IMR-90 (cell line): ENCODE results near the gene CEACAM20. TPM values are rescaled to one million over a fixed set of nuclear protein-coding genes. Genes with fewer than 3 reads are reported as not detected.

Source experiments
- ATAC-seq: fragments of 200-7000 bp; cut with Tn5 transposase; 2 replicates; pipeline ENCODE4 v1.9.1; 2020; ENCODE audit warnings: low read depth, mild to moderate bottlenecking, moderate library complexity
- BruUV-seq: library from RNA; stranded (reverse); fragments of 400-500 nt; replicated peaks from 2 replicates; lab custom pipeline; 2021; lab: Mats Ljungman, UMichigan
- CTCF ChIA-PET: fragments of 300-600 bp; formaldehyde crosslinking; extraction: SDS; loops from one replicate; lab custom pipeline; 2021; ENCODE audit warnings: antibody characterized with exemption; lab: Yijun Ruan, JAX
- POLR2A ChIA-PET: fragments of 300-600 bp; sonication (Branson Sonifier 250); formaldehyde crosslinking; loops from one replicate; lab custom pipeline; 2022; ENCODE audit warnings: antibody characterized with exemption; ENCODE audit not compliant: unreplicated experiment; lab: Charles Lee
- DNase-seq: peaks from one replicate; pipeline ENCODE4 v3.0.0; 2013
- H2AFZ ChIP-seq: replicated peaks from 2 replicates; pipeline ENCODE3; 2013; ENCODE audit warnings: low read length, mild to moderate bottlenecking; ENCODE audit not compliant: poor library complexity
- H2AK5ac ChIP-seq: 2 replicates; pipeline ENCODE4 v1.6.1; 2013; ENCODE audit warnings: low read depth, low read length, inconsistent platforms
- H2AK9ac ChIP-seq: replicated peaks from 2 replicates; pipeline ENCODE3; 2013; ENCODE audit warnings: mild to moderate bottlenecking, low read depth, low read length, moderate library complexity; ENCODE audit not compliant: poor library complexity
- H2BK120ac ChIP-seq: 2 replicates; pipeline ENCODE4 v1.6.1; 2013; ENCODE audit warnings: low read depth, low read length, inconsistent platforms
- H2BK15ac ChIP-seq: 3 replicates; pipeline ENCODE4 v1.6.1; 2013; ENCODE audit warnings: low read depth, low read length, inconsistent platforms
- H2BK20ac ChIP-seq: 2 replicates; pipeline ENCODE4 v1.6.1; 2013; ENCODE audit warnings: low read depth, mild to moderate bottlenecking, inconsistent platforms, low read length, moderate library complexity
- H2BK5ac ChIP-seq: 2 replicates; pipeline ENCODE4 v1.6.1; 2013; ENCODE audit warnings: mild to moderate bottlenecking, low read depth, low read length, inconsistent platforms; ENCODE audit not compliant: poor library complexity, severe bottlenecking
- H3K14ac ChIP-seq: replicated peaks from 2 replicates; pipeline ENCODE4 v1.6.1; 2013; ENCODE audit warnings: low read depth, low read length, inconsistent platforms
- H3K18ac ChIP-seq: 2 replicates; pipeline ENCODE4 v1.6.1; 2013; ENCODE audit warnings: low read depth, low read length, control low read depth
- H3K23ac ChIP-seq: 2 replicates; pipeline ENCODE4 v1.6.1; 2013; ENCODE audit warnings: low read depth, low read length, inconsistent platforms
- H3K27ac ChIP-seq: 2 replicates; pipeline ENCODE4 v1.5.1; 2013; ENCODE audit warnings: mild to moderate bottlenecking, control low read depth, low read length; ENCODE audit not compliant: insufficient read depth
- H3K27me3 ChIP-seq: 2 replicates; pipeline ENCODE4 v1.6.1; 2013; ENCODE audit warnings: low read length; ENCODE audit not compliant: control insufficient read depth, insufficient read depth
- H3K36me3 ChIP-seq: 2 replicates; pipeline ENCODE4 v1.6.1; 2013; ENCODE audit warnings: low read length, mixed read lengths; ENCODE audit not compliant: control insufficient read depth, insufficient read depth
- H3K4ac ChIP-seq: 2 replicates; pipeline ENCODE4 v1.6.1; 2013; ENCODE audit warnings: low read depth, low read length, inconsistent platforms
- H3K4me1 ChIP-seq: 2 replicates; pipeline ENCODE4 v1.6.1; 2013; ENCODE audit warnings: low read length, mixed read lengths; ENCODE audit not compliant: control insufficient read depth, insufficient read depth
- H3K4me2 ChIP-seq: 2 replicates; pipeline ENCODE4 v1.6.1; 2013; ENCODE audit warnings: low read depth, mild to moderate bottlenecking, control low read depth, low read length, moderate library complexity
- H3K4me3 ChIP-seq: 2 replicates; pipeline ENCODE4 v1.5.1; 2013; ENCODE audit warnings: low read depth, mild to moderate bottlenecking, control low read depth, low read length, moderate library complexity; ENCODE audit not compliant: insufficient read depth
- H3K56ac ChIP-seq: 2 replicates; pipeline ENCODE4 v1.6.1; 2013; ENCODE audit warnings: low read length, inconsistent platforms; ENCODE audit not compliant: insufficient read depth; ENCODE audit errors: extremely low read depth
- H3K79me1 ChIP-seq, 2 experiments: 2 replicates each; pipeline ENCODE4 v1.6.1; 2013; ENCODE audit warnings: low read length in 2 of 2, inconsistent platforms in 1 of 2, low read depth in 1 of 2
- H3K9ac ChIP-seq: 2 replicates; pipeline ENCODE4 v1.6.1; 2013; ENCODE audit warnings: low read depth, low read length, control low read depth
- H3K9me1 ChIP-seq: 2 replicates; pipeline ENCODE4 v1.6.1; 2013; ENCODE audit warnings: low read length, inconsistent platforms; ENCODE audit not compliant: insufficient read depth
- H3K9me3 ChIP-seq: 2 replicates; pipeline ENCODE4 v1.6.1; 2013; ENCODE audit warnings: low read length; ENCODE audit not compliant: control insufficient read depth, insufficient read depth
- H4K20me1 ChIP-seq: 2 replicates; pipeline ENCODE4 v1.6.1; 2013; ENCODE audit warnings: low read length, inconsistent platforms; ENCODE audit not compliant: insufficient read depth
- H4K5ac ChIP-seq: 2 replicates; pipeline ENCODE4 v1.6.1; 2013; ENCODE audit warnings: mild to moderate bottlenecking, low read depth, low read length, control low read depth
- H4K8ac ChIP-seq, 2 experiments: 2 replicates each; pipeline ENCODE4 v1.6.1; 2013; ENCODE audit warnings: low read depth in 2 of 2, low read length in 2 of 2, control low read depth in 1 of 2, inconsistent platforms in 1 of 2
- H4K91ac ChIP-seq: 2 replicates; pipeline ENCODE4 v1.6.1; 2013; ENCODE audit warnings: low read depth, low read length, inconsistent platforms; ENCODE audit not compliant: insufficient read depth
- BHLHE40 ChIP-seq: fragments of 150-350 bp; IDR thresholded peaks from 2 replicates; pipeline ENCODE4 v1.6.1; 2016; ENCODE audit warnings: mild to moderate bottlenecking, low read depth, low read length
- CEBPB ChIP-seq: IDR thresholded peaks from 2 replicates; pipeline ENCODE4 v1.6.1; 2012; ENCODE audit warnings: low read depth, low read length, improper control_type of control experiment
- RAD21 ChIP-seq: IDR thresholded peaks from 2 replicates; pipeline ENCODE4 v1.6.1; 2012; ENCODE audit warnings: low read length, improper control_type of control experiment
- SMC3 ChIP-seq: fragments of 150-350 bp; IDR thresholded peaks from 2 replicates; pipeline ENCODE4 v1.6.1; 2016; ENCODE audit warnings: low read depth, mild to moderate bottlenecking, antibody characterized with exemption, low read length, moderate library complexity
- USF2 ChIP-seq: fragments of 150-350 bp; IDR thresholded peaks from 2 replicates; pipeline ENCODE4 v1.6.1; 2017; ENCODE audit warnings: mild to moderate bottlenecking, antibody characterized with exemption, low read length, low read depth
- WGBS, 2 experiments: methylation state at CpG; one replicate each; pipeline versions ENCODE4 v1.1.5 to v1.1.7; 2013; ENCODE audit warnings: missing lambda C conversion rate in 2 of 2; ENCODE audit not compliant: insufficient read length in 1 of 2; ENCODE audit errors: extremely low coverage in 2 of 2; 5-methylcytosine and 5-hydroxymethylcytosine counted together
- dilution Hi-C: fragments of 300-500 bp; cut with HindIII; formaldehyde crosslinking; loops from one replicate; pipeline ENCODE4 v1.14.3; 2018; ENCODE audit warnings: low sequenced_read_pairs; ENCODE audit not compliant: unreplicated experiment
- in situ Hi-C: fragments of 300-500 bp; cut with MboI; formaldehyde crosslinking; loops from 3 replicates; pipeline ENCODE4 v1.14.3; 2019; ENCODE audit warnings: low sequenced_read_pairs, inconsistent platforms, mixed read lengths
- intact Hi-C: fragments of 100-400 bp; cut with micrococcal nuclease; formaldehyde crosslinking; loops from 2 replicates; pipeline ENCODE4 v1.10.0; 2022
- polyA plus RNA-seq, 3 experiments: library from polyadenylated mRNA; depleted of rRNA; stranded (reverse); fragments of >200 nt; gene quantifications; 2 replicates each; pipeline ENCODE4 v1.2.3, GENCODE V29; 2012; ENCODE audit warnings: low replicate concordance in 1 of 3
- total RNA-seq: library from RNA; depleted of rRNA; stranded (reverse); fragments of >200 nt; gene quantifications from 2 replicates; pipeline ENCODE4 v1.2.3, GENCODE V29; 2012

The CEACAM20 gene
- total and polyA plus RNA-seq, 2 of the 4 experiments (the other 2 are of a cell fraction) = not detected

DNA sequence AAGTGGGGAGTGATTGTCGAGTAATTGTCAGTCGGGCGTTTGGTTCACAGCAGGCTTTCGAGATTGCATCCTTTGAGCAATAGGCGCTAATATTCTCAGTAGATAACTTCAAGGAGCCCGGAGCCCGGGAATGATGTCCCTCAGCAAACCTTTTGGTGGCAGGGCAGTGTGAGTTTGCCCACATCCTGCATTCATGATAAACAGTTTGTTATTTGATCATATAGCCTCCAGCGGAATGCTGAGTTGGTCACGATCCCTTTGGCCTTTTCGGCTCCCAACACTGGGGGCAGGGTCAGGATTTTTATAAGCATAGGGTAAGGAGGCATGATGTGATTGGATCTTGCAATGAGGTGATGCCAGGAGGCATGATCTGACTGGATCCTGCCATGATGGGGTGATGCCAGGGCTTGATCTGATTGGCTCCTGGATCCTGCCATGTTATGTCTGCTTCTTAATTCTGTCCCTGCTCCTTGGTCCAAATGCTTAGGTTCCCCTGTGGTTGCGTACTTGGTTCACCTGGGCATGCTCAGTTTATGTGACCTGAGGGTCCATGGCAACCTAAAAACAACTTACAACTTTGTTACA lies 45.7 kb upstream of the CEACAM20 start:
- peaks cover 2% of the 10 kb centered on the region; the same call in 1 of the 2 replicates for H3K9me3 ChIP-seq
- H3K9me1 ChIP-seq = no peaks in the 10 kb centered on the region; the same call in 1 of the 2 replicates
- peak overlapping the region; percentile 46 for H2BK120ac ChIP-seq
- no peak overlapping the region for H3K56ac ChIP-seq
- H3K18ac ChIP-seq = no peak overlapping the region
- peaks cover 3% of the 10 kb centered on the region; the same call in 1 of the 2 replicates for H3K4me1 ChIP-seq
- BruUV-seq = no TSS peak
- H2BK15ac ChIP-seq = no peak overlapping the region
- no peak for DNase-seq
- 0 out of 2 replicates have a peak, but pooled peaks cover 1% of the 10 kb centered on the region for H3K27me3 ChIP-seq
- peak overlapping the region; percentile 55 for H2BK20ac ChIP-seq
- no peak overlapping the region for H3K9ac ChIP-seq
- no peaks in the 10 kb centered on the region for H3K36me3 ChIP-seq
- no peaks in the 10 kb centered on the region for H3K79me1 ChIP-seq
- no peak for ATAC-seq
- H3K23ac ChIP-seq = no peak overlapping the region; the same call in 1 of the 2 replicates
- no peaks in the 10 kb centered on the region for H4K20me1 ChIP-seq
- H2AFZ ChIP-seq = no peak overlapping the region
- no peak overlapping the region for H4K91ac ChIP-seq
- in situ Hi-C loops = no loop called here
- intact Hi-C loops = loop anchor here (1.0 to 10.0 kb wide), 2 partner anchors 78 to 380 kb away; partner anchors contain the start of gene CLPTM1
- H3K4ac ChIP-seq = peak overlapping the region; percentile 35
- H4K5ac ChIP-seq = no peak overlapping the region
- no peak overlapping the region for H2BK5ac ChIP-seq
- ChIA-PET CTCF (no interaction called here), POLR2A (no interaction called here)
- H3K14ac ChIP-seq = peak overlapping the region; percentile 61
- peak overlapping the region in 1 of 2 experiments; percentile 52; a peak in 2 of 4 replicates for H4K8ac ChIP-seq
- H3K4me3 ChIP-seq = no peak overlapping the region
- no peak overlapping the region for H2AK9ac ChIP-seq
- dilution Hi-C loops = no loop called here
- H2AK5ac ChIP-seq = 0 out of 2 replicates have a peak overlapping the region, but pooled peaks have one; percentile 67
- 53% methylated on average over 2 of the region's 11 CpGs; no CpG with 5 or more reads in 1 of the 2 experiments for WGBS, 2 experiments
- no peak overlapping the region for H3K4me2 ChIP-seq
- H3K27ac ChIP-seq = no peak overlapping the region
- no peak for TF ChIP-seq CEBPB
- no peak for TF ChIP-seq SMC3
- TF ChIP-seq RAD21 = no peak
- no peak for TF ChIP-seq USF2
- no peak for TF ChIP-seq BHLHE40
